GM12873 (cell line): ENCODE results near the gene TCF15.

Experiments used
- TF ChIP-seq, protein P1 (sequence below): IDR thresholded peaks from 2 replicates; pipeline ENCODE4 v1.5.1; 2012; ENCODE audit warnings: low read depth, mild to moderate bottlenecking, moderate library complexity, low read length, control low read depth; ENCODE audit not compliant: insufficient read depth; ENCODE audit errors: missing control alignments

TCF15 gene, protein sequence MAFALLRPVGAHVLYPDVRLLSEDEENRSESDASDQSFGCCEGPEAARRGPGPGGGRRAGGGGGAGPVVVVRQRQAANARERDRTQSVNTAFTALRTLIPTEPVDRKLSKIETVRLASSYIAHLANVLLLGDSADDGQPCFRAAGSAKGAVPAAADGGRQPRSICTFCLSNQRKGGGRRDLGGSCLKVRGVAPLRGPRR

DNA sequence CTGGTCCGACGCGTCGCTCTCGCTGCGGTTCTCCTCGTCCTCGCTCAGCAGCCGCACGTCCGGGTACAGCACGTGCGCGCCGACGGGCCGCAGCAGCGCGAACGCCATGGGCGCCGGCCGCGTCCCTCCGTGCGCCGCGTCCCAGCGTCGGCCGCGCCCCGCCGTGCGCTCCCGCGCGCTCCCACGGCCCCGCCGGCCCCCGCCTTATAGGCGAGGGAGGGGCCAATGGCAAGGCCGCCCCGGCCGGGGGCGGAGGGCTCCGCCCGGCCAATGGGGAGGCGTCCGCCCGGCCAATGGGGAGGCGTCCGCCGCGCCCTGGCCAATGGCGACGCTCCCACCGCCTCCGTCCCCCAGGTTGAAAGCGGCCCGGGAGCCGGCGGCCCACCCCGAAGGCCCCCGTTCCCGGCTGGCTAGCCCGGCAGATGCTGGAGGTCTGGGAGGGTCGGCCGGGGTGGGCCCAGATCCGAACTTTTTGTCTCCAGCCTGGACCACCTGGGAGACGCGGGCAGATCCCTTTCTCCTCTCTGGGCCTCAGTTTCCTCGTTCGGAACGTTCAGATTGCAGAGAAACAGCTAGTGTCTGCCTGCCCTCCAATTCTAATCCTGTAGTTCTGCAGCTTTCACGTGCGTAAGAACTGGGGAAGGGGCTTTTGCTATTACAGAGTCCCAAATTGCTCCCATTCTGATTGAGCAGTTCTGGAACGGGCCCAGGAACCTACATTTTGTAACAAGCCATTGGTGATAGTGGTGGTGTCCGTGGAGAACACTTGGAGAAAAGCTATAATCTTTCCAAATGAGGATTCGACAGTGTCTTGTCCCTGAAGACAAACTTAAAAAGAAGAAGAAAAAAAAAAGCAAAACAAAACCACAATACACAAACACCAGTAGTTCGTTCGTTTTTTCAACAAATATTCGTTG is at the start of gene TCF15:
Gene TCF15, minus strand, starts transcription at position 180 of the 917 bp plus-strand sequence. Its CDS starts 72 bp downstream, at position 108.
- TF ChIP-seq, protein P1, sequence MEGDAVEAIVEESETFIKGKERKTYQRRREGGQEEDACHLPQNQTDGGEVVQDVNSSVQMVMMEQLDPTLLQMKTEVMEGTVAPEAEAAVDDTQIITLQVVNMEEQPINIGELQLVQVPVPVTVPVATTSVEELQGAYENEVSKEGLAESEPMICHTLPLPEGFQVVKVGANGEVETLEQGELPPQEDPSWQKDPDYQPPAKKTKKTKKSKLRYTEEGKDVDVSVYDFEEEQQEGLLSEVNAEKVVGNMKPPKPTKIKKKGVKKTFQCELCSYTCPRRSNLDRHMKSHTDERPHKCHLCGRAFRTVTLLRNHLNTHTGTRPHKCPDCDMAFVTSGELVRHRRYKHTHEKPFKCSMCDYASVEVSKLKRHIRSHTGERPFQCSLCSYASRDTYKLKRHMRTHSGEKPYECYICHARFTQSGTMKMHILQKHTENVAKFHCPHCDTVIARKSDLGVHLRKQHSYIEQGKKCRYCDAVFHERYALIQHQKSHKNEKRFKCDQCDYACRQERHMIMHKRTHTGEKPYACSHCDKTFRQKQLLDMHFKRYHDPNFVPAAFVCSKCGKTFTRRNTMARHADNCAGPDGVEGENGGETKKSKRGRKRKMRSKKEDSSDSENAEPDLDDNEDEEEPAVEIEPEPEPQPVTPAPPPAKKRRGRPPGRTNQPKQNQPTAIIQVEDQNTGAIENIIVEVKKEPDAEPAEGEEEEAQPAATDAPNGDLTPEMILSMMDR, result no peak

DNA sequence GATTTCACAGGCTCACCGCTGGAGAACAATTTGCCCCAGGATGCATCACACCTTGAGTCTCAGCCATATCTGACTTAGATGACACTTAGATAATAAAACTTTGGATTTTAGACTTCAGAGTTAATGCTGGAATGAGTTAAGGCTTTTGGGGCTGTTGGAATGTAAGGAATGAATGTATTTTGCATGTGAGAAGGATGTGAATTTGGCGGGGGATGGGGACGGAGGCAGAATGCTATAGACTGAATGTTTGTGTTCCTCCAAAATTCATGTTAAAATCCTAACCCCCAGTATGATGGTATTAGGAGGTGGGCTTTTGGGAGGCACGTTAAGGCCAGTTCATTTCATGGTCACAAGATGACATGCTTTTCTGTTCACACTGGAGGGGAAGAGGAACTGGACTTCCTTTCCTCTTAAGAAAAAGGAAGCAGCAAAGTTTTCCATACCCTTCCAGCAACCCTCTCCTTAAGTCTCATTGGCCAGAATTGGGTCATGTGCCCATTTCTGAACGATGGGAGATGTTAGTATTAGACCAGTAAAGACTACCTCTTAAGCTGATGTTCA is 48.7 kb upstream of the TCF15 start:
- TF ChIP-seq, protein P1, result no peak

DNA sequence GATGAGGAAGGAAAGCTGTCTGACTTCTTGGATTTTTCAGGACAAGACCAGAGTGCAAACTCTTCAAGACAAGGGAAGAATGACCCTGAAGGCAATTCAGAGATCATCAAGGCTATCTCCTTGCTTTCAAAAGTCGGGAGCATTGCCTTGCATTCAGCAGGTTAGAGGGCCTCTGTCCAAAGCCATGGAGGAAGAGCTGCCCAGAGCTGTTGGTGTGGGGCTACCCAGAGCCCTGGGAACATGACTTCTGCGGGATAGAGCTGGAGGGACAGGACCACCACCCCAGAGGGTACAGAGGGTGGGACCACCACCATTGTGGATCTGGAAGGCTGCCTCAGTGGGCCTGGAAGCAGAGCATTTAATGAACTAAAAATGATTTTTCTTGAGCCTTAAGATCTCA is 48.1 kb upstream of the TCF15 start:
- TF ChIP-seq, protein P1, result no peak

DNA sequence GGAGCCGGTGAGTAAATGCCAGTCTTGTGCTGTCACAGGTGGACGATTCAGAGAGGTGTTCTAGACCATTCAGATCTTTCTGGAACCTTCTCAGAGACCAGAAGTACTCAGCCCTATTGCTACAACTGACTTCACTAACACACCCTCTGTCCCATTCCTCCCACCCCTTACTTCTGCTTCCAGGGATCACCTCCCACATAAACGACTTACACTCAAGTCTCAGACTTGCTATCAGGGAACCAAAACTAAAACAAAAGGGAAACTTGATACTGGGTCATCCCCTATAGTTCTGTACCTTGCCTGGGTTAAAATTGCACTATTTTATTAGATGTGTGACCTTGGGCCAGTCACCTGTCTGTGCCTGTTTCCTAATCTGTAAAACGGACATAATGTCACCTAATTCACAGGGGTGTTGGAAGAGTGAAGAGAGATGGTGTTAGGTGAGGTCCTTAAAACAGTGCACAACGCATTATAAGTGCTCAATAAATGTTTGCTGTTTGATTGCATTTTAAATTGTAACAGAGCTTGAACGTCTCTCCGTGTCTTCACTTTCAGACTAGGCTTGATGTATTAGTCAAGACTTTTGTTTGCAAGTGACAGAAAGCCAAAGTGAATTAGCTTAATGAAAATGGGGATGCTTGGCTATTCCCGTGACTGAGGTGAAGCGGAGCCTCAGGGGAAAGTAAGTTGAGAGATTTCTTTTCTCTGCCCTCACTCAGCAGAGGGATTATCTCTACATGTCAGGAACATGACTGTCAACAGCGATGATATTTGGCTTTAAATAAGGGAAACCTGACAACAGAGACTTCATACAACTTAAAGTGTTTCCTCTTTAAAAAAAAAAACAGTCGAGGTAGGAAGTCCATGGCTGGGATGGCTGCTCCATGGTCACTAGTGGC is 45.9 kb upstream of the TCF15 start:
- TF ChIP-seq, protein P1, result no peak

DNA sequence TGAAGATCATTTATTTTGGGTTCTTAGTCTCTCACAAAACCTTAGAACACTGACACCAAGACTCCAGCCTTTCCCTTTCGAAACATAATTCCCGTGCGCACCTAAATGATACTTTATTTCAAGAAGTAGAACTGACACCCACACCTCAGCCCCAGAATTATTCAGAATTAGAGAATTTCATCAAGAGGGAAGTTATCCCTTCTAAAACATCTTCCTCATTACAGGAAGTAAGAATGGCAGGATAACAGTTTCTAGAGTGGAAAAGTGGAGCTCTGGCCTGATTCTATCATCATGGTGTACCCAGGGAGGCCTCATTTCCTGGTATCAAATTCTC is 44.3 kb upstream of the TCF15 start:
- TF ChIP-seq, protein P1, result no peak

DNA sequence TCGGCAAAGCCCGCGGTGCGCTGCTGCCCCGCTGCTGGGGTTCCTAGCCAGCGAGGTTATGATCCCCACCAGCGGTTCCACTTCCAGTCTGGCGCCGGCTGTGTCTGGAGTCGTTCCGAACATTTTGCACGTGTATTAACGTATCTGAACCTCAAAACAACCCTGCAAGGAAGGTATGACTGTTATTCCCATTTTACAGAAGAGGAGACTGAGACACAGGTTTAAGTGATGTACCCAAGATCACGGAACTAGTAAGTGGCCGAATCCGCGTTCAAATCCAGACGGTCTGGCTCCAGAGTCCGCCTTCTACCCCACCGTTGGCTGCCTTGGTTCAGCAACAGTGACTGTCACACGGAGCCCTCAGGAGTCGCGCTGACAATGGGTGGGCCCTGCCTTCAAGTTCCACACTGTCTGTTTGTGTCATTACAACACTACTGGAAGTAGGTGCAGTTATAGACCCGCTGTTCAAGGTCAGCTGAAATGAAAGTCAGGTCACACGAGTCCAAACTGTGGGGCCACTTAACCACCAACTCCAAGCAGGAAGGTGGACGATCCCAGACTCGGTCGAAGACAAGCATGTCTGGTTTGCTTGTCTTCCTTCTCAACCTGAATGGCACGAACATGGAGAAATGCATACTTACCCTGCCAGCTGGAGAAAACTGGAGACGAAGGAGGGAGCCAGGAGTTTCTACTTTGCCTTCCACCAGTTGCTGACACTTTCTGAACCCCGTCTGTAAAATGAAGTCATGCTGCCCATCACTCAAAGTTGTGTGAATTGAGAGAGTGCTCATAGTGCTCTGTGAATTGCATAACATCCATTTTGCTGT is 43.7 kb upstream of the TCF15 start:
- TF ChIP-seq, protein P1, result no peak
